Measurements from ENCODE around the gene GIGYF2. TPM values are rescaled to one million over a fixed set of nuclear protein-coding genes. Genes with fewer than 3 reads are reported as not detected.
"Not testable (repeated sequence)": the region's sequence is repeated elsewhere in the genome, so short reads cannot be mapped to it uniquely, and the experiment has no call there.

GIGYF2 gene
- total RNA-seq, 4 donors from 2014 or later = 69.0 to 208 (median 80.4) TPM

- no peak overlapping the region for H3K4me3 ChIP-seq
- no peak for TF ChIP-seq POLR2A (IDR thresholded peaks at IDR 0.05)
- no peak for TF ChIP-seq EP300 (IDR thresholded peaks at IDR 0.05)
- TF ChIP-seq CTCF (IDR thresholded peaks at IDR 0.05) = no peak
- TF ChIP-seq POLR2AphosphoS5 (IDR thresholded peaks at IDR 0.05) = no peak
- H3K4me1 ChIP-seq = peaks cover 2% of the 10 kb centered on the region
- DNase-seq (ENCODE audit: low spot score in 2 of 2) = no peak
- peaks cover 13% of the 10 kb centered on the region for H3K36me3 ChIP-seq
- no peak overlapping the region for H3K27ac ChIP-seq
- no peaks in the 10 kb centered on the region for H3K9me3 ChIP-seq
- WGBS = 69% methylated on average over 3 of the region's 3 CpGs
- H3K27me3 ChIP-seq = no peaks in the 10 kb centered on the region
Observed at GRCh38 chr2:232714969-232715368, 17.8 kb downstream of the GIGYF2 start.

- not testable (repeated sequence) for H3K27ac ChIP-seq; H3K27me3 ChIP-seq; H3K9me3 ChIP-seq; DNase-seq (ENCODE audit: low spot score in 2 of 2); H3K4me1 ChIP-seq; H3K4me3 ChIP-seq
- peaks cover 23% of the 10 kb centered on the region for H3K36me3 ChIP-seq
Observed at GRCh38 chr2:232720056-232720455, 22.9 kb downstream of the GIGYF2 start.

GRCh38 chr2:232721261-232721660 is 24.1 kb downstream of the GIGYF2 start:
- H3K27ac ChIP-seq = no peak overlapping the region
- no peak for TF ChIP-seq EP300 (IDR thresholded peaks at IDR 0.05)
- TF ChIP-seq POLR2A (IDR thresholded peaks at IDR 0.05) = no peak
- TF ChIP-seq CTCF (IDR thresholded peaks at IDR 0.05) = no peak
- TF ChIP-seq POLR2AphosphoS5 (IDR thresholded peaks at IDR 0.05) = no peak
- no peaks in the 10 kb centered on the region for H3K27me3 ChIP-seq
- 85% methylated on average over 2 of the region's 2 CpGs for WGBS
- no peaks in the 10 kb centered on the region for H3K9me3 ChIP-seq
- H3K4me1 ChIP-seq = no peaks in the 10 kb centered on the region
- no peak for DNase-seq (ENCODE audit: low spot score in 2 of 2)
- peaks cover 36% of the 10 kb centered on the region for H3K36me3 ChIP-seq
- no peak overlapping the region for H3K4me3 ChIP-seq

- Histone ChIP-seq H3K27ac (no peak overlapping the region), H3K9me3 (no peaks in the 10 kb centered on the region), H3K27me3 (no peaks in the 10 kb centered on the region), H3K4me3 (no peak overlapping the region), H3K36me3 (peaks cover 37% of the 10 kb centered on the region), H3K4me1 (peaks cover 1% of the 10 kb centered on the region)
- no peak for DNase-seq (ENCODE audit: low spot score in 2 of 2)
- WGBS = 68% methylated on average over 2 of the region's 2 CpGs
- TF ChIP-seq POLR2A (IDR thresholded peaks at IDR 0.05) (no peak), CTCF (IDR thresholded peaks at IDR 0.05) (no peak), EP300 (IDR thresholded peaks at IDR 0.05) (no peak), POLR2AphosphoS5 (IDR thresholded peaks at IDR 0.05) (no peak)
Observed at GRCh38 chr2:232721882-232722281, 24.8 kb downstream of the GIGYF2 start.

- Histone ChIP-seq H3K27ac (no peak overlapping the region), H3K4me1 (peaks cover 3% of the 10 kb centered on the region), H3K9me3 (no peaks in the 10 kb centered on the region), H3K27me3 (no peaks in the 10 kb centered on the region), H3K36me3 (peaks cover 38% of the 10 kb centered on the region), H3K4me3 (no peak overlapping the region)
- WGBS = 88% methylated on average over 1 of the region's 1 CpG
- TF ChIP-seq EP300 (IDR thresholded peaks at IDR 0.05) = no peak
- TF ChIP-seq POLR2A (IDR thresholded peaks at IDR 0.05) = no peak
- TF ChIP-seq POLR2AphosphoS5 (IDR thresholded peaks at IDR 0.05) = no peak
- TF ChIP-seq CTCF (IDR thresholded peaks at IDR 0.05) = no peak
- no peak for DNase-seq (ENCODE audit: low spot score in 2 of 2)
Observed at GRCh38 chr2:232723027-232723426, 25.9 kb downstream of the GIGYF2 start.

GRCh38 chr2:232728785-232729184 is 31.7 kb downstream of the GIGYF2 start:
- TF ChIP-seq POLR2A (IDR thresholded peaks at IDR 0.05) (no peak), EP300 (IDR thresholded peaks at IDR 0.05) (no peak), POLR2AphosphoS5 (IDR thresholded peaks at IDR 0.05) (no peak), CTCF (IDR thresholded peaks at IDR 0.05) (no peak)
- WGBS = 88% methylated on average over 3 of the region's 3 CpGs
- H3K36me3 ChIP-seq = peaks cover 47% of the 10 kb centered on the region

More at GRCh38 chr2:232728785-232729184, 31.7 kb downstream of the GIGYF2 start:
- H3K27me3 ChIP-seq = no peaks in the 10 kb centered on the region
- DNase-seq (ENCODE audit: low spot score in 2 of 2) = no peak
- H3K27ac ChIP-seq = no peak overlapping the region
- peaks cover 7% of the 10 kb centered on the region for H3K4me1 ChIP-seq
- H3K4me3 ChIP-seq = no peak overlapping the region
- no peaks in the 10 kb centered on the region for H3K9me3 ChIP-seq
